ENCODE data around the gene INTS3.
A peak's percentile ranks its signal among the peaks of the same experiment; 100 is the strongest.
"Not testable (repeated sequence)": the region's sequence is repeated elsewhere in the genome, so short reads cannot be mapped to it uniquely, and the experiment has no call there.

Gene INTS3

GRCh38 chr1:153778051-153778823, 50.4 kb downstream of the INTS3 start:
- DNase-seq (ENCODE audit: low read depth) = no peak

GRCh38 chr1:153778824-153779519, 51.1 kb downstream of the INTS3 start:
- DNase-seq (ENCODE audit: low read depth) = no peak

- DNase-seq (ENCODE audit: low read depth) = no peak
Observed at GRCh38 chr1:153779781-153780541, 52.1 kb downstream of the INTS3 start.

GRCh38 chr1:153780551-153780950, 52.7 kb downstream of the INTS3 start:
- no peak for DNase-seq (ENCODE audit: low read depth)

- DNase-seq (ENCODE audit: low read depth) = not testable (repeated sequence)
Observed at GRCh38 chr1:153782648-153783047, 54.8 kb downstream of the INTS3 start.

GRCh38 chr1:153783233-153784190, 55.7 kb downstream of the INTS3 start:
- peak; percentile 88 for DNase-seq (ENCODE audit: low read depth)

GRCh38 chr1:153786038-153786790, 58.4 kb downstream of the INTS3 start:
- no peak for DNase-seq (ENCODE audit: low read depth)

GRCh38 chr1:153789478-153790034, 61.7 kb downstream of the INTS3 start:
- DNase-seq (ENCODE audit: low read depth) = no peak

GRCh38 chr1:153790313-153790965, 62.6 kb downstream of the INTS3 start:
- no peak for DNase-seq (ENCODE audit: low read depth)

GRCh38 chr1:153790966-153791647, 63.3 kb downstream of the INTS3 start:
- DNase-seq (ENCODE audit: low read depth) = no peak

- DNase-seq (ENCODE audit: low read depth) = no peak
Observed at GRCh38 chr1:153791648-153792253, 63.9 kb downstream of the INTS3 start.

GRCh38 chr1:153792631-153793041, 64.8 kb downstream of the INTS3 start:
- DNase-seq (ENCODE audit: low read depth) = no peak

GRCh38 chr1:153793261-153793972, 65.6 kb downstream of the INTS3 start:
- no peak for DNase-seq (ENCODE audit: low read depth)

GRCh38 chr1:153793973-153794615, 66.2 kb downstream of the INTS3 start:
- DNase-seq (ENCODE audit: low read depth) = no peak

GRCh38 chr1:153794624-153795329, 66.9 kb downstream of the INTS3 start:
- no peak for DNase-seq (ENCODE audit: low read depth)

- DNase-seq (ENCODE audit: low read depth) = no peak
Observed at GRCh38 chr1:153795330-153795837, 67.5 kb downstream of the INTS3 start.
